Panc1 (cell line): Measurements from ENCODE around the gene EPN1.

ENCODE experiments used
- POLR2AphosphoS5 ChIP-seq: IDR thresholded peaks from 2 replicates; pipeline ENCODE4 v1.6.1; 2012; ENCODE audit warnings: mild to moderate bottlenecking, low read depth, low read length, moderate library complexity
- SIN3A ChIP-seq: IDR thresholded peaks from 2 replicates; pipeline ENCODE4 v1.6.1; 2012; ENCODE audit warnings: low read depth, mild to moderate bottlenecking, low read length, moderate library complexity, borderline replicate concordance; ENCODE audit not compliant: insufficient read depth
- TF ChIP-seq, protein P1 (sequence below): fragments of 450-650 bp; IDR thresholded peaks from 2 replicates; pipeline ENCODE4 v1.5.1; 2017; ENCODE audit warnings: mild to moderate bottlenecking

DNA sequence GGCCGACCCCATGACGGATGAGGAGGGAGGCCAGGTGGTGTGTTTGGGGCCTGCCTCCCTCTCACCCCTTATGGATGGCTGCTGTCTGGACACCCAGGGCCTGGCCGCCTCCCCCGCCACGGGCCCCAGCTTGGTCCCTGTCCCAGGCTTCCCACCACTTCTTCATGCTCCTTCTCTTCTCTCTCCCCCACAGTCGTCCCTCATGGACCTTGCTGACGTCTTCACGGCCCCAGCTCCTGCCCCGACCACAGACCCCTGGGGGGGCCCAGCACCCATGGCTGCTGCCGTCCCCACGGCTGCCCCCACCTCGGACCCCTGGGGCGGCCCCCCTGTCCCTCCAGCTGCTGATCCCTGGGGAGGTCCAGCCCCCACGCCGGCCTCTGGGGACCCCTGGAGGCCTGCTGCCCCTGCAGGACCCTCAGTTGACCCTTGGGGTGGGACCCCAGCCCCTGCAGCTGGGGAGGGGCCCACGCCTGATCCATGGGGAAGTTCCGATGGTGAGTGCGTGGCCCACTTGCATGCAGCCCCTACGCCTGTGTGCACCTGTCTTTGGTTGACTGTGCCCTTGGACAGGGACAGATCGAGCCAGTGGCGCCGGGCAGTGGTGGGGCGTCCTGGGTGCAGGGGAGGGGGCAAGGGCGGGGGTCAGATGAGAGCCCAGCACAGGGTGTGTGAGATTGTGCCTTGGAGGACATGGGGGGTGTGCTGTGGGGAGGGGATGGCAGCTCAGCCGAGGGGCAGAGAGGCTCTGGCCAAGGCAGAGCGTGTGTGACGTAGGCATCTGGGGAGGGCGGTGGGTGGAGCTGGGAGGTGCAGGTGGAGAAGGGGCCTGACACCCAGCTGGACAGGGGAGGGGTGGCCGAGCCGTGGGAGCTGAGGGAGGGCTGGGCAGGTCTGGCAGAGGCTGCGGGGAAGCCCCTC lies 16.8 kb downstream of the EPN1 start:
- TF ChIP-seq, protein P1, sequence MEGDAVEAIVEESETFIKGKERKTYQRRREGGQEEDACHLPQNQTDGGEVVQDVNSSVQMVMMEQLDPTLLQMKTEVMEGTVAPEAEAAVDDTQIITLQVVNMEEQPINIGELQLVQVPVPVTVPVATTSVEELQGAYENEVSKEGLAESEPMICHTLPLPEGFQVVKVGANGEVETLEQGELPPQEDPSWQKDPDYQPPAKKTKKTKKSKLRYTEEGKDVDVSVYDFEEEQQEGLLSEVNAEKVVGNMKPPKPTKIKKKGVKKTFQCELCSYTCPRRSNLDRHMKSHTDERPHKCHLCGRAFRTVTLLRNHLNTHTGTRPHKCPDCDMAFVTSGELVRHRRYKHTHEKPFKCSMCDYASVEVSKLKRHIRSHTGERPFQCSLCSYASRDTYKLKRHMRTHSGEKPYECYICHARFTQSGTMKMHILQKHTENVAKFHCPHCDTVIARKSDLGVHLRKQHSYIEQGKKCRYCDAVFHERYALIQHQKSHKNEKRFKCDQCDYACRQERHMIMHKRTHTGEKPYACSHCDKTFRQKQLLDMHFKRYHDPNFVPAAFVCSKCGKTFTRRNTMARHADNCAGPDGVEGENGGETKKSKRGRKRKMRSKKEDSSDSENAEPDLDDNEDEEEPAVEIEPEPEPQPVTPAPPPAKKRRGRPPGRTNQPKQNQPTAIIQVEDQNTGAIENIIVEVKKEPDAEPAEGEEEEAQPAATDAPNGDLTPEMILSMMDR, result no peak
- TF ChIP-seq POLR2AphosphoS5 (no peak), SIN3A (no peak)
